Activated CD4-positive, alpha-beta T cell treated with anti-CD3 and anti-CD28 coated beads, Interleukin-10, Interleukin-2, amounts not matched to agents 100 ng/mL and 50 ng/mL, durations not matched to agents 16 hours and 8 hours (primary cell): ENCODE measurements around the gene SYT2.
A peak's percentile ranks its signal among the peaks of the same experiment; 100 is the strongest.
"Not testable (repeated sequence)": the region's sequence is repeated elsewhere in the genome, so short reads cannot be mapped to it uniquely, and the experiment has no call there.

Experiments used
- DNase-seq: peaks from one replicate; pipeline ENCODE4 v3.0.0-alpha.2; 2020

SYT2 gene

GRCh38 chr1:202620036-202620435 lies 90.2 kb downstream of the SYT2 start:
- not testable (repeated sequence) for DNase-seq

DNA sequence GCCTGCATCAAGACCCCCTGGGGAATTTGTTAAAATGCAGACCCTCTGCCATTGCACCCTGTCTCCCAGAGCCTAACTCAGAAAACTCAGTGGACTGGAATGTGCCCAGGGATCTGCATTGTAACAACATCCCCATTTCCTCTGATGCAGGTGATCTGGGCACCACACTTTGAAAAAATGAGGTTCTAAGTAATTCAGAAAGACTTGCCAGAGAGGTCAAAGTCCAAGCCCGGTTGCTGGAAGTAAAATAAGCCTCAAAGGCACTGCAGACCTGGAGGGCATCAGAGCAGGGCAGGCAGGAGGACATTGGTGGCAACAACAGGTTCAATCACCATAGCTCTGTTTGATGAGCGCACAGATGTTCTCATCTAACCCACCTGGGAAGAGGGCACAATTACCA lies 90.7 kb downstream of the SYT2 start:
- DNase-seq: no peak

DNA sequence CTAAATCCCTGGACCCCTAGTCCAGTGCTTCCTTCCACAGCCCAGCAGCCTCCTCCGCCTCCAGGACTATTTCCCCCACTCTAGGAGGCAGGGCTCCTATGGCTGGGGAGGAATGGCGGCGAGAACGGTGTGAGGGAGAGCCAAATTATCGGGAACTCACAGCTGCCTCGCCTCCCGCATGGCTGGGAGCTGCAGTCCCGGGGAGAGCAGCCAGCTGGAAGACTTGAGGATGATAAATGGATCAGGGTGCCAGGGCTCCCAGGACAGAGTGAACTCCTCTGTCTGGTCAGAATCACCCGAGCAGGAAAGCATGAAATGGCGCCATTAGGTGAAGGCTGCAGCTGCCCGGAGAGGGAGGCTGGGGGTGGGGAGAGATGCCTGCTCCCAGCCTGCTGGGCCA lies 91.2 kb downstream of the SYT2 start:
- not testable (repeated sequence) for DNase-seq

GRCh38 chr1:202616355-202616915 lies 93.8 kb downstream of the SYT2 start:
- DNase-seq: no peak

DNA sequence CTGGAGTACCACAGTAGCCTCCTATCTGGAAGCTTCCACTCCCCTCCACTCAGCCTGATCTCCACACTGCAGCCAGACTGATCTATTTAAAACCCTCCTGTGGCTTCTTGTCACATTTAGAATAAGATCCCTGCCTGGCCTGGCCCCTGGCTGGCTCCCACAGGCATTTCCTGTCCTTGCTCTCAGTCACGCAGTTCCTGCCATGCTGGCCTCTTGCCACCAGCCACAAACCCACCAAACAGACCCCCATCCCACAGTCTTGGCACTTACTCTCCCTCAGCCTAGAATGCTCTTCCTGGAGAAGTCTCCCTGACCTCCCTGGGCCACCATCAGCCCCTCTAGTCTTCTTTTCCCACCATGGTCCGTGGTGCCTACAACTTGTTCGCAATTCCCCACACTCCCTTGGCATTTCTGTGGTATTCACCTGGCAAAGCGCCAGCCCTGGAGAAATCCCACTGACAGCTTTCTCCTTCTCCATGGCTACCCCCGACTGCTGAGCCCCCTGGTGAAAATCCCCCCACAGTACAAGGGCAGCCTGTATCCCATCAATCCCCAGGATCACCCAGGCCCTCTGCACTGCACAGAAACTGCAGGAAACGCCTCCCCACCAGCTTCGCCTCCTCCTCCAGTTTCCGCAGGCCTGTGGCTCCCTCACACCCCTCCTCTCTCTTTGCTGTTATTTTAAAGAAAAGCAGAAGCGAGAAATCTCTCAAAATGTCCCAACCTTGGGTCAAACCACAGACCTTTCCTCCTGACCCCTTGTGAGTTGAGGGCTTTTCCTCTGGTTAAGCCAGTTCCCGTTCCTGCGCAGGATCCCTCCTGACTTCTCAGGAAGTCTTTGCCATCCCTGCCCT lies 94.5 kb downstream of the SYT2 start:
- peak; percentile 7 for DNase-seq

GRCh38 chr1:202615208-202615500 lies 95.1 kb downstream of the SYT2 start:
- DNase-seq: not testable (repeated sequence)

DNA sequence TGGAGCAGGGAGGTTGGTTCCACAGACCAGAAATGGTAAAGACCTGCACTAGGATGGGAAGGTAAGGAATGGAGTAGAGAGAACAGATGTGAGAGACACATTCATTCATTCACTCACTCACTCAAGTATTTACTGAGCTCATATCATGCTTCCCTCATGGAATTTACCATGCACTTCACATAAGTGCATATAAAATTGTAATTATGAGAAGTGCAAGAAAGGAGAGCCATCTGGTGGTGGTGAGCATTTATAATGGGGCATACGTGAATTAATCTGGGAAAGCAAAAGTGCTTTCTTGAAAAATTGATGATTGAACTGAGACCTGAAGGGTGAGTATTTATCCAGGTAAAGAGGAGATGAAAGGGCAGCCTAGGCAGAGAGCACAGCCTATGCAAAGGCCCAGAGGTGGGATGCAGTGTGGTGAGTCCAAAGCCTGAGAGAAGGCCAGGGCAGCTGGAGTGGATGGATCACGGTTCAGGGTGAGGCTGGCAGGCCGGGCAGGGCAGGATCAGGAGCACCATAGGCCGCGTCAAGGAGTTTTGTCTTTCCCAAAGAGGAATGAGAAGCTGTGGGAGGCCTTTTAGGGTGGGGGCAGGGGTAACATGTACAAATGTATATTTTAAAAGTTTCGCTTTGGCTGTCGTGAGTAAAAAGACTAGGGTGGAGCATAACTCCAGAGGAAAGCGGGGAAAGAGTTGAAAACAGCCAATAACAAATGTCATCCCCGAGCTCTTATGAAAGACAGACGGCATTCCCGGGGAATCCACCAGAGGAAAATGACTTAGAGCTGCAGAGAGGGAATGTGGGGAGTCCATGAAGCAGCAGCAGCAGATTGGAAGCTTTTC lies 95.7 kb downstream of the SYT2 start:
- DNase-seq: not testable (repeated sequence)

DNA sequence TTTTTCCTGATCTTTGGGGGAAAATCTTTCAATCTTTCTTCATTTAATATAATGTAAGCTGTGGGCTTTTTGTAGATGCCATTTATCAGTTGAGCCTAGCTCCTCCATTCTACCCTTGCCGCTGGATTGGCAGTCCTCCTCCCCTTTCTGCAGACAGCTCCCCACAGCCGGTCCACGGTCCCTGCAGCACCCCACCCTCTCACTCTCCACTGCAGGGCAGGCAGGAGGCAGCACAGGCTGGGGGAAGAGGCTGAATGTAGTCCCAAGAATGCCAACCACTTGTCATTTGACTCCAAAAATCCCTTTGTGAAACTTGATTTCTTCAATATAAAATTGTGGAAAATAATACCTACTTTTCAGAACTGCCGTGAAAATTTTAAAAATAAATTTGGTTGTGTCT lies 96.7 kb downstream of the SYT2 start:
- DNase-seq: no peak

DNA sequence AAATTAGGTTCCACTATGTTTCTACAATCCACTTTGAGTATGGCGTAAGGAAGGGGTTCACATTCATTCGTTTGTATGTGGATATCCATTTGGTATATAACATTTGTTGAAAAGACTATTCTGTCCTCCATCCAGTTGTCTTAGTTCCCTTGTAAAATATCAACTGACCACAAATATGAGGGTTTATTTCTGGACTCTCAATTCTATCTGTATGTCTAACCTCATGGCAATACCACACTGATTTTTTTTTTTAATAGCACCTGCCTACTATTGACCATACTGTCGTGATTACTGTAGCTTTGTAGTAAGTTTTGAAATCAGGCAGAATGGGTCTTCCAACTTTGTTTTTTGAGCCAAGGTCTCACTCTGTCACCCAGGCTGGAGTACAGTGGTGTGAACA lies 98.2 kb downstream of the SYT2 start:
- DNase-seq: not testable (repeated sequence)

DNA sequence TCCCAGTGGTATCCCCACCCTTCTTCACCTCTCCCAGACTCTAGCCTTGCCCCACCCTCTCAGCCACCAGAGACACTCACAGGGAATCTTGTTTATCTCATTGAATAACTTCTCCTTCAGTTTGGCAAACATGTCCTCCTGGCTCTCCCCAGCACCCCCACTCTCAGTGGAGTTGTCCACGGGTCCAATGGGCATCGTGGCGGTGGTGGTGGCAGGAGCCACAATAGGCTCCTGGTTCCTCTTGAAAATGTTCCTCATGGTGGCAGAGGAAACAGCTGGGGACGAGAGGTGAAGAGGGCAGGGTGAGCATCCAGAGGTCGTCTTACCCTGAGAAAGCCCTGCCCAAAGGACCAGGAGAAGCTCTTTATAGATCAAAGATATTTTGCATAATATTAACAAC lies 104.7 kb downstream of the SYT2 start:
- DNase-seq: no peak

DNA sequence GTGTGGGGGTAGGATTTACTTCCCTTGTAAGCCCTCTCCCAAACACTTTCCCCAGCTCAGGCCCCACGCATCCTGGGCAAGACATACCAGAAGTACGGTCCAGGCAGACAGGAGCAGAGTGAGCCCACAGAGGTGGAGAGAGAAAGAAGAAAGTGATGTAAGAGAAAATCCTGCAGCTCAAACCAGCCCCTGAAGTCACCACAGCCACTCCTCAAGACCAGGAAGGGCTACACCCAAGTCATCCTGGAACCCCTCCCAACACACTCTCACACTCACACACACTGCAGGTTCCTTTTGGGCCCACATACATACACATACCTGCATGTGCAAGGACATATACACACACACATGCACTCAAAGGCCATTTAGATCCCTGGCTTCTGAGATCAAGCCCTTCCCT lies 106.8 kb downstream of the SYT2 start:
- no peak for DNase-seq

DNA sequence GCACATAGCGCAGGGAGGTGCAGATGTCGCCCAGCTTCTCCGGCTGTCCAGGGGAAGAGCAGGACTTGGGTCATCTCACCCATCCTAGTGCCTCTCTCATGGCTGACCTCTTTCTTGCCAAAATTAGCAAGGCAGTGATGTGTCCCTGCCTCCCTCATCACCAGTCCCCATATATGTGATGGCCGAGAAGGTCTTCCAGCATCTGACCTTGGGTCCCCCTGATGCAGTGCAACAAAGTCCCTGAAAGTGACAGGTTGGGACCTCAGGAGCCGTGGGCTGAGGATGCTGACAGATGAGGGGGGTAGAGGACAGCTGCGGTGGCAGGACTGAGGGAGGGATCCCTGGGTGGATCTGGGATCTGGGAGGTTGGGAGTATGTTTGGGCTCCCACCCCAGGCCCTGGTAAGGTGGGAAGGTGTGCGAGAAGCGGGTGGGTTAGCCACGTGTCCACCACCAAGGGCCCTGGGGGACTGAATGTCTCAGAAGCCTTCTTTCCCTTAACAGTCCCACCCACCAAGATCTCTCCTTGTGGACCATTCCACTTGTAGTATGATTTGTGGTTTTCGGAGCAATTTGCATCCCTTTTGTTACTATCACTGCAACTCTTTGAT lies 109.7 kb downstream of the SYT2 start:
- DNase-seq: no peak

- DNase-seq: peak; percentile 54
Measured at GRCh38 chr1:202599669-202600431, 110.4 kb downstream of the SYT2 start.

DNA sequence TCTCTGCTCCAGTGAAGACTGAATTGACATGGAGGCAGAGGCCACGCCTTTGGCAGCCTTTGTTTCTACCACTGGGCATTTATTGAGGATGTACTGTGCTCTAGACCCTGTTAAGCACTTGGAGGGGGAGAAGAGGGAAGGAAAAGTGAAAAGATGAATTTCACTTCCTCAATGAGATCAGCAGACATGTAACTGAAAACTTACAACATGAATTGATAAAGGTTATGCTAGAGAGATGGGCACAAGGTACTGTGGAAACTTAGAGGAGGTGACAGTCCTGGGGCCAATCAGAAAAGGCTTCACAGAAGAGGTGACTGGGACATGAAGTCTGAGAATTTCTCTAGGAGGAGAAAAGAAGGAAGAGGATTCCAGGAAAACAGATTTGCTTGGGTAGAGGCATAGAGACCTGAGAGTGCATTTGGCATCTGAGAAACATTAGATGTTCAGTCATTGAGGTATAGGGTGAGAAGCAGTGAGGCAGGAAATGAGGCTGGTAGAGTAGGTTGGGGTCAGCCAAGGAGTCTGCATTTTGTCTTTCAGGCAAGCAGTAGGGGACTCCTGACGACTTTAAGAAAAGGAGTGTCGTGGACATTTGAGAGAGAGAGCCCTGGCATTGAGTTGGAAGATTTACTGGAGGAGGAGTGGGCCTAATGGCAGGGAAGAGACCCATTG lies 113.0 kb downstream of the SYT2 start:
- no peak for DNase-seq

DNA sequence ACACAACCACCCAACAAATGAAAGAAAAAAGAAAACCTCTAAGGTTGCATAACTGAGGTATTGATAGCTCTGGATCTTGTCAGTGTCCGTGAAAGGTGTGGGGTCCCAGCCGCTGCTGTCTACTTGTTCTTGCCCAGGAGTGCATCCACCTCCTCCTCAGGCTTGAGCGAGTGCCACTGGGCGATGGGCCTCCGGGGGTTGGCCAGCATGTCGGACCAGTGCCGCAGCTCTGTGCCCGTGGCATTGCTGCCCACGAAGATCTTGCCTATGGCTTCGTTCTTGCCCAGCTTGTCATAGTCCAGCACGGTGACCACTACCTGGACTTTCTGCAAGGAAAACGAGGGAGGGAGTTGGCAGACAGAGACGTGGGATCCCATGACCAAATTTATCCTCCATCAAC lies 113.6 kb downstream of the SYT2 start:
- DNase-seq: no peak

DNA sequence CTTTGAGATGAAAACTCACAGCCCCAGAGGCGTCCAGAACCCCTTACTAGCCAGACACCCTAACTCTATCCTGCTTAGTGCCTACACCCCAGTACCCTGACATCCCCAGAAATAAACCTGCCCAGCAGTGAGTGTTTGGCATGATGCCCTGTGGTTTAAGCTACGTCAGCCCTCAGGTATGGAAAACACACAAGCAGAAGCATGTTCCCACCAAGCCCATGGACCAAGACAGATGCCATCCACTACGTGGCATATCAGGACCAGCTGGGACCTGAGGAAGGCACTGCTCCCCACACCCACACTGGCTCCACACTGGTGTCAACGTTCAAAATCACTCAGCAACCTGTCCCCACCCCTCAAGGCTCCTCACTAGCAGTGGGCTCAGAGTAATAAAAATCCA lies 116.4 kb downstream of the SYT2 start:
- no peak for DNase-seq

GRCh38 chr1:202592146-202592545 lies 118.1 kb downstream of the SYT2 start:
- DNase-seq: no peak

DNA sequence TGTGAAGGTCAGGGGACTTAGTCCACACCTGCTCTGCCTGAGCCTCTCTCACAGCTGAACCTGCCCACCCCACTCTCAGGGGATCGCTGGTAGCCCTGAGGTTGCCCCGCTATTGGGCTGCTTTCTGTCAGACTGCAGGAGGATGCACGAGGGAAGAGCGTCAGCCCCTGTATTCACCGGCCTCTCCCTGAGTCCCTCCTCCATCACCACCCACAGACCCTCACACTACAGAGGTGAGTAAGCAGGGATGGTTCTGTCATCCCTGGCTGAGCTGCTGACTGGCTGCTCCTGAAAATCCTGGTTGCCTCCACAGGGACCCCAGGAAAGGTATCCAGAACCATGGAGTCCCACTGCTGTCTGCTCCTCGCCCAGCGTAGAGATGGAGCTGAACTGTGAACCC lies 118.7 kb downstream of the SYT2 start:
- no peak for DNase-seq

GRCh38 chr1:202590975-202591411 lies 119.3 kb downstream of the SYT2 start:
- no peak for DNase-seq

GRCh38 chr1:202590126-202590525 lies 120.1 kb downstream of the SYT2 start:
- DNase-seq: no peak

DNA sequence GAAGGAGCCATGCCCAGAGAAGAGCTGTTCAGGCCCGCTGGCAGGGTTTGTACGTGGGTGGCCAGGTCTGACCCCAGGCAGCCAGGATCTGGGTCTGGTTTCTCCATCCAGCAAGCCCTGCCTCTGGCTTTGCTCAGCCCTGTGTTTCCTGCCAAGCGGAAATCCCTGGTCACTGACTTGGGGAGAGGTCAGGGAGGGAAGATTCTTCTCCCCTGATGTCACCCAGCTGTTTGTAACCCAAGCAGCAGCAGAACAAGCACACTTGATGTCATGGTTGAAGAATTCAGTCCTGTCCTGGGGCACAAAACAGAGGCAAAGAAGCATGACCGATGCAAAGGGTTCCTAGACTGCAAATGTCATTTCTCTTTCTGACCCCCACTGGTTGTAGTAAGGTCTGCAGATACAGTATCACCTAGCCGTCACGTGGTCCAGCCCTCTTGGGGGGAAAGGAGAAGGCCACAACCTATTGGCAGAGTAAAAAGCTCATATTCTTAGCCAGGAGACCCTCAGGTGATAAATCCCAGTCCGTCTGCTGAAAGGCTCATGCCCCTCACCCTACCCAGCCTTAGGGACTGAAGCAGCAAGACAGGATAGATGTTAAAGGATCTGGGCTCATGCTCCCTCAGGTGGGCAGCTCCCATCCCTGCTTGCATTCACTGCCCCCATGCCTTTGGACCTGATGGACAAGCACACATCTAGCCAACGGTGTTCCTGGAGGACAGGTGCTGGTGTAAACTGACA lies 120.9 kb downstream of the SYT2 start:
- DNase-seq: no peak
